Cardiac fibroblast (primary cell): ENCODE data around the gene C1R.
A peak's percentile ranks its signal among the peaks of the same experiment; 100 is the strongest.

Experiments
- DNase-seq, 2 donors: peaks; one replicate each; pipeline versions ENCODE4 v3.0.0 to v3.0.0-alpha.2; 2010; ENCODE audit warnings: low read depth in 2 of 2
- H3K4me3 ChIP-seq, 2 donors: replicated peaks in 1 of 2; 1 replicate in 1 of 2; 2 replicates in 1 of 2; pipeline ENCODE4 v1.5.1; 2011; ENCODE audit warnings: low read depth in 2 of 2, low read length in 2 of 2, mild to moderate bottlenecking in 2 of 2, moderate library complexity in 1 of 2
- TF ChIP-seq, protein P1 (sequence below): IDR thresholded peaks from one replicate; pipeline ENCODE4 v1.5.1; 2011; ENCODE audit warnings: low read depth, mild to moderate bottlenecking, low read length, inconsistent platforms

Gene C1R

DNA sequence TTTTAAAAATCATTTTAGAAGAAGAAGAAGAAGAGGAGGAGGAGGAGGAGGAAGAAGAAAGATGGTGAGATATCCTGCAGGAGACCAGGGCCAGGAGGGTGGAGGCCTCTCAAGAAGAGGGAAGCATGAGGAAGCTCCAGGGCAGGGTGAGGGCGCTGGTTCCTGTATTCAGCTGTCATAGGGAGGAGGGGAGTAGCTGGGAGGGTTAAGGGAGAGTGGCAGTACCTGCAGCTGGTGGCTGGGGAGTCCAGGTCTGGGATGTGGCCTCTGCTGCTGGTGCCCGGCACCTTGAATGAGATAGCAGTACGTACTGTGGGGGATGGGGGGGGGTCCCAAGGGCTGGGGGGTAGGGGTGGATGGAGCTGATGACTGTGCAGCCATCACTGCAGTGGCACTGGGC, 26.6 kb upstream of the C1R start:
- no peak overlapping the region for H3K4me3 ChIP-seq
- no peak for DNase-seq
- TF ChIP-seq, protein P1, sequence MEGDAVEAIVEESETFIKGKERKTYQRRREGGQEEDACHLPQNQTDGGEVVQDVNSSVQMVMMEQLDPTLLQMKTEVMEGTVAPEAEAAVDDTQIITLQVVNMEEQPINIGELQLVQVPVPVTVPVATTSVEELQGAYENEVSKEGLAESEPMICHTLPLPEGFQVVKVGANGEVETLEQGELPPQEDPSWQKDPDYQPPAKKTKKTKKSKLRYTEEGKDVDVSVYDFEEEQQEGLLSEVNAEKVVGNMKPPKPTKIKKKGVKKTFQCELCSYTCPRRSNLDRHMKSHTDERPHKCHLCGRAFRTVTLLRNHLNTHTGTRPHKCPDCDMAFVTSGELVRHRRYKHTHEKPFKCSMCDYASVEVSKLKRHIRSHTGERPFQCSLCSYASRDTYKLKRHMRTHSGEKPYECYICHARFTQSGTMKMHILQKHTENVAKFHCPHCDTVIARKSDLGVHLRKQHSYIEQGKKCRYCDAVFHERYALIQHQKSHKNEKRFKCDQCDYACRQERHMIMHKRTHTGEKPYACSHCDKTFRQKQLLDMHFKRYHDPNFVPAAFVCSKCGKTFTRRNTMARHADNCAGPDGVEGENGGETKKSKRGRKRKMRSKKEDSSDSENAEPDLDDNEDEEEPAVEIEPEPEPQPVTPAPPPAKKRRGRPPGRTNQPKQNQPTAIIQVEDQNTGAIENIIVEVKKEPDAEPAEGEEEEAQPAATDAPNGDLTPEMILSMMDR: no peak

GRCh38 chr12:7117670-7118069, 25.4 kb upstream of the C1R start:
- no peak for DNase-seq
- no peak overlapping the region for H3K4me3 ChIP-seq
- TF ChIP-seq, protein P1: no peak

GRCh38 chr12:7116916-7117315, 24.7 kb upstream of the C1R start:
- no peak for DNase-seq
- TF ChIP-seq, protein P1: no peak

GRCh38 chr12:7116196-7116595, 24.0 kb upstream of the C1R start:
- no peak for DNase-seq
- TF ChIP-seq, protein P1: no peak
- no peak overlapping the region for H3K4me3 ChIP-seq

More at GRCh38 chr12:7116916-7117315, 24.7 kb upstream of the C1R start:
- H3K4me3 ChIP-seq: no peak overlapping the region

DNA sequence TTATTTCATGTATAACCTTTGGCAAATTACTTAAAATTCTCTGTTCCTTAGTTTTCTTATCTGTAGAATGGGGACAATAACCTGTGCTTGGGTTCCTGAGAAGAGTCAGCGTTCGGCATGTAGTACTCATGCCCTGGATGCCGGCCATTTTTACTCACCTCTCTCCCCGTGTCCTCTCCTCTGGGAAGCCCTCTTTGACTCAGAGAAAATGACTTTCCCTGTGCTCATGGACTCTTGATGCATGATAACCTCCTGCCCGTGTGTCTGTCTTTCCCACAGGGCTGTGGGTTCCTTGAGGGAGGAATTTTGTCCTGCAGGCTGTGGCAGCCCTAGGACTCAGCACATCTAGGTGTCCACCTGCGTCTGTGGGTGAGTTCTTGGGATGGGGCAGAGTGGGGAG, 22.6 kb upstream of the C1R start:
- H3K4me3 ChIP-seq: no peak overlapping the region
- no peak for DNase-seq
- TF ChIP-seq, protein P1: no peak

- no peak for DNase-seq
- TF ChIP-seq, protein P1: no peak
- H3K4me3 ChIP-seq: no peak overlapping the region
Measured at GRCh38 chr12:7114008-7114407, 21.8 kb upstream of the C1R start.

DNA sequence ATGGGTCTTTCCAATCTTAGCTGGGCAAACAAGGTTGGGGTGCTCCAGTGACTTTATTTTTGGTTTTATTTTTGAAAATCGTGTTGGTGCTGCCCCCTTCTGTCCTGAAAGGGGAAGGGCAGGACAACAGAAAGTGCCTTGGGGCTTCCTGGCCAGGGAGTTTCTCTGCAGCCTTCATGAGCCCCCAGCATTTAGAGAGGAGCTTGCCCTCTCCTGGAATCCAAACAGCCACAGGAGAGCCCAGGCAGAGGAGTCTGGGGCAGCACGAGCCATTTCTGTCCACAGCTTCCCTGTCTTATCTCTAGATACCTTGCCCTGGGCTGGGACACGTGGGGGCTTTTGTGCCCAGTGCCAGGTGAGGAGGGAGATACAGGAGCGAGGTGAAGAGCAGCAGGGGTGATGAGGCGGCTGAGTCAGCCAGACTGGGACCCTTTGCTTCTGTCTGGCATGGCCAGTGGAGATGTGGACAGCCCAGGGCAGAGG, 21.2 kb upstream of the C1R start:
- TF ChIP-seq, protein P1: peak; percentile 84
- DNase-seq: peak; percentile 62 to 72
- H3K4me3 ChIP-seq: no peak overlapping the region
